OCI-LY3 (cell line): ENCODE data around the gene ABCB9.

ENCODE experiments used
- H2AFZ ChIP-seq: fragments of 200-600, 300-600 bp; shearing (Covaris generic); 2 replicates; pipeline ENCODE4 v1.6.0; 2014; ENCODE audit warnings: antibody characterized with exemption, low read depth, low read length
- H3K27ac ChIP-seq: fragments of 200-600, 300-600 bp; sonication (generic); 2 replicates; pipeline ENCODE4 v1.5.1; 2014; ENCODE audit warnings: mild to moderate bottlenecking, low read length, moderate library complexity, mixed read lengths
- H3K27me3 ChIP-seq: fragments of 200-600, 300-600 bp; sonication (generic); 2 replicates; pipeline ENCODE4 v1.6.1; 2014; ENCODE audit warnings: low read depth, low read length, mixed read lengths
- H3K36me3 ChIP-seq: fragments of 200-600, 300-600 bp; sonication (generic); replicated peaks from 2 replicates; pipeline ENCODE3; 2014; ENCODE audit warnings: low read depth, low read length, mixed read lengths
- H3K4me1 ChIP-seq: fragments of 300-600, 200-600 bp; sonication (generic); 2 replicates; pipeline ENCODE4 v1.6.1; 2014; ENCODE audit warnings: low read length, mixed read lengths
- H3K4me2 ChIP-seq: fragments of 200-600, 300-600 bp; sonication (generic); 2 replicates; pipeline ENCODE4 v1.6.1; 2014; ENCODE audit warnings: low read length, mixed read lengths
- H3K4me3 ChIP-seq: fragments of 300-600, 200-600 bp; sonication (generic); 2 replicates; pipeline ENCODE4 v1.5.1; 2014; ENCODE audit warnings: antibody characterized with exemption, mild to moderate bottlenecking, low read length, moderate library complexity
- H3K79me2 ChIP-seq: fragments of 300-600, 200-600 bp; shearing (Covaris generic); 2 replicates; pipeline ENCODE4 v1.6.1; 2014; ENCODE audit warnings: mild to moderate bottlenecking, low read length, mixed read lengths
- H3K9ac ChIP-seq: fragments of 300-600, 200-600 bp; shearing (Covaris generic); 2 replicates; pipeline ENCODE4 v1.6.0; 2014; ENCODE audit warnings: mild to moderate bottlenecking, low read length, moderate library complexity
- H3K9me3 ChIP-seq: fragments of 200-600, 300-600 bp; shearing (Covaris generic); 2 replicates; pipeline ENCODE4 v1.6.1; 2014; ENCODE audit warnings: low read length, mixed read lengths; ENCODE audit not compliant: insufficient read depth
- H4K20me1 ChIP-seq: fragments of 200-600, 300-600 bp; sonication (generic); 2 replicates; pipeline ENCODE4 v1.6.1; 2016; ENCODE audit warnings: low read length, mixed read lengths; ENCODE audit not compliant: insufficient read depth
- CTCF ChIP-seq: fragments of 200-600, 300-600 bp; sonication (generic); IDR thresholded peaks from 2 replicates; pipeline ENCODE4 v1.5.1; 2014; ENCODE audit warnings: antibody characterized with exemption, low read length, low read depth
- EZH2phosphoT487 ChIP-seq: fragments of 200-600 bp; shearing (Covaris generic); IDR thresholded peaks from 2 replicates; pipeline ENCODE4 v1.6.1; 2018; ENCODE audit warnings: antibody characterized with exemption, mixed run types, low read depth

Gene ABCB9

GRCh38 chr12:122990561-122990960 lies 24.3 kb upstream of the ABCB9 start:
- H3K4me1 ChIP-seq = peaks cover 23% of the 10 kb centered on the region
- H3K36me3 ChIP-seq = no peaks in the 10 kb centered on the region
- no peak overlapping the region for H3K27ac ChIP-seq
- no peaks in the 10 kb centered on the region for H3K79me2 ChIP-seq
- no peak overlapping the region for H3K9ac ChIP-seq
- H3K4me2 ChIP-seq = no peak overlapping the region
- H3K4me3 ChIP-seq = no peak overlapping the region
- TF ChIP-seq CTCF (no peak), EZH2phosphoT487 (no peak)
- H3K27me3 ChIP-seq = peaks cover 6% of the 10 kb centered on the region; the same call in 1 of the 2 replicates
- peaks cover 4% of the 10 kb centered on the region; the same call in 1 of the 2 replicates for H4K20me1 ChIP-seq
- H3K9me3 ChIP-seq = no peaks in the 10 kb centered on the region
- no peak overlapping the region for H2AFZ ChIP-seq

GRCh38 chr12:122989874-122990419 lies 23.7 kb upstream of the ABCB9 start:
- Histone ChIP-seq H3K9ac (no peak overlapping the region), H2AFZ (no peak overlapping the region), H3K27ac (no peak overlapping the region), H3K36me3 (no peaks in the 10 kb centered on the region), H3K4me3 (no peak overlapping the region), H3K4me2 (no peak overlapping the region), H3K79me2 (no peaks in the 10 kb centered on the region), H3K27me3 (peaks cover 6% of the 10 kb centered on the region; the same call in 1 of the 2 replicates), H3K4me1 (peaks cover 23% of the 10 kb centered on the region), H4K20me1 (0 out of 2 replicates have a peak, but pooled peaks cover 3% of the 10 kb centered on the region), H3K9me3 (no peaks in the 10 kb centered on the region)
- TF ChIP-seq CTCF (no peak), EZH2phosphoT487 (no peak)

- Histone ChIP-seq H3K9me3 (no peaks in the 10 kb centered on the region), H3K4me1 (peaks cover 19% of the 10 kb centered on the region), H3K36me3 (no peaks in the 10 kb centered on the region), H3K79me2 (no peaks in the 10 kb centered on the region), H3K27me3 (peaks cover 3% of the 10 kb centered on the region; the same call in 1 of the 2 replicates), H4K20me1 (0 out of 2 replicates have a peak, but pooled peaks cover 3% of the 10 kb centered on the region), H3K4me2 (no peak overlapping the region), H3K27ac (no peak overlapping the region), H3K4me3 (no peak overlapping the region), H2AFZ (no peak overlapping the region), H3K9ac (no peak overlapping the region)
- TF ChIP-seq CTCF = no peak
- TF ChIP-seq EZH2phosphoT487 = no peak
Observed at GRCh38 chr12:122989225-122989839, 23.1 kb upstream of the ABCB9 start.

- Histone ChIP-seq H3K36me3 (no peaks in the 10 kb centered on the region), H3K27me3 (no peaks in the 10 kb centered on the region), H3K4me2 (no peak overlapping the region), H2AFZ (no peak overlapping the region), H3K27ac (no peak overlapping the region), H3K4me1 (peaks cover 13% of the 10 kb centered on the region), H3K4me3 (no peak overlapping the region), H3K9me3 (no peaks in the 10 kb centered on the region), H3K79me2 (no peaks in the 10 kb centered on the region), H3K9ac (no peak overlapping the region), H4K20me1 (no peaks in the 10 kb centered on the region)
- TF ChIP-seq EZH2phosphoT487 (no peak), CTCF (no peak)
Observed at GRCh38 chr12:122988612-122989212, 22.4 kb upstream of the ABCB9 start.
